GM19455 (cell line): ENCODE measurements around the gene ODAM.
"Not testable (repeated sequence)": the region's sequence is repeated elsewhere in the genome, so short reads cannot be mapped to it uniquely, and the experiment has no call there.

ENCODE experiments used
- ATAC-seq: cut with Tn5 transposase; IDR thresholded peaks from one replicate; pipeline ENCODE4 v1.9.1; 2021; ENCODE audit not compliant: unreplicated experiment

The ODAM gene

DNA sequence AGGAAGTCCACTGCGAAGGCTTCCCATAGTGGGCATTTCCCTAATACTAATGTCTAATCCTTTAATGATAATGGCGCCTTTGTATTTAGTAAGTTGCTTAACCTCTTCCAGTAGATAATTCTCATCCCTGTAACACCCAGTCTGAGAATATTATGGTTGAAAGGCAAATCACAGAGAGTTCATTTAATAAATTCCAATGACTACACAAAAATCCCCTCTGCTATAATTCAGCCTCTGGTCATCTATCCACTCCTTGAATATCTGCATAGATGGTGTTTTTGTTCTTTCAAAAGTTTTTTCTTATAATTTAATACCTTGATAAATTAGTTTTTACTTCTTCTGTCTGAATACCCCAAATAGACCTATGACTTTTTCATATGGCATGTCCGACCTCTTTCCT, 25.9 kb downstream of the ODAM start:
- not testable (repeated sequence) for ATAC-seq

DNA sequence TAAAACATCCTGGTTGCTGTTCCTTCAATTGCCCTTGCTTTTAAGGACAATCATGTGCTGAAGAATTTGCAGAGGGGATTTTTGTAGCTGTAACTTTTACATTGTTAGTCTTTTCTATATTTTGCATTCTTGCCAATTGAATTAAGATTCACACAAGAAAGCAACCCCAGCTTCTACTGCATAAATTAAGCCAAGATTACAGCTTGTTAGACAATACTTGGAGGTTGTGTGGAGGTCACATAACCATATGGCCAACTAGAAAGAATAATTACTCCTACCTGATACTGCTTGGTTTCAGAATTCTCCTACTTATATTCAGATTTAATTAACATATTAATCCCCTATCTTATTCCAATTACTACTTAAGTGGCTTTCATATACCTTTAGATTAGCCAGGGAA, 26.3 kb downstream of the ODAM start:
- not testable (repeated sequence) for ATAC-seq

DNA sequence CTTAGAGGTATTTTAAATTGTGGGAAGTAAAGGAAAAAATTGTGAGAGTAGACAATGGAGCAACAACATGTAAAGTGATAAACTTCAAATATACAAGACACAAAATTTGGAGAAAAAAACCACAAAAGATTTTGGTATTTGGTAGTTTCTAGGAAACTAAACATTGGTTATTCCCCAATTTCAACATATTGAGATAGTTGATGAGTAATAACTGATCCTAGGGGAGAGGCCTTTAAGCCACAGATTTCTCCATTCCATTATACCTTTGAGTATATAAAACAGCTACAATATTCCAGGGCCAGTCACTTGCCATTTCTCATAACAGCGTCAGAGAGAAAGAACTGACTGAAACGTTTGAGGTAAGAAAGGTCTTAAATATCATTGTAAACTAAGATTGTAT, 30.3 kb downstream of the ODAM start, which contains the start of gene FDCSP:
Gene FDCSP, plus strand, starts transcription at position 301 of the 400 bp plus-strand sequence. CDS start 5,071 bp downstream, outside the sequence.
- no peak for ATAC-seq

DNA sequence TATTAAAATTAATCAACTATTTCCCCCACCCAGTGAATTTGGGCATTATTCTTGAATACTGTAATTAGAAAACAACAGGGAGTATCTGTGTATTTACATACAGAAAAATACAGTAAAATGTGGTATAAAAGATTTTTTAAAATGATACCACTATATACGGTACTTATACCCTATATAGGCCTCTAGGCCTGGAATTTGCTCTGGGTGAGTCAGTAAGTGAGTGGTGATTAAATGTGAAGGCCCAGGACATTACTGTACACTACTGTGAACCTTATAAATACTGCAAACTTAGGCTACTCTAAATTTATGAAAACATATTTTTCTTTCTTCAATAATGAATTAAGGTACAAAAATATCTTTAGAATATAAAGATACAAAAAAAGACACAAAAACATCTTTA, 40.6 kb downstream of the ODAM start:
- ATAC-seq, result no peak

DNA sequence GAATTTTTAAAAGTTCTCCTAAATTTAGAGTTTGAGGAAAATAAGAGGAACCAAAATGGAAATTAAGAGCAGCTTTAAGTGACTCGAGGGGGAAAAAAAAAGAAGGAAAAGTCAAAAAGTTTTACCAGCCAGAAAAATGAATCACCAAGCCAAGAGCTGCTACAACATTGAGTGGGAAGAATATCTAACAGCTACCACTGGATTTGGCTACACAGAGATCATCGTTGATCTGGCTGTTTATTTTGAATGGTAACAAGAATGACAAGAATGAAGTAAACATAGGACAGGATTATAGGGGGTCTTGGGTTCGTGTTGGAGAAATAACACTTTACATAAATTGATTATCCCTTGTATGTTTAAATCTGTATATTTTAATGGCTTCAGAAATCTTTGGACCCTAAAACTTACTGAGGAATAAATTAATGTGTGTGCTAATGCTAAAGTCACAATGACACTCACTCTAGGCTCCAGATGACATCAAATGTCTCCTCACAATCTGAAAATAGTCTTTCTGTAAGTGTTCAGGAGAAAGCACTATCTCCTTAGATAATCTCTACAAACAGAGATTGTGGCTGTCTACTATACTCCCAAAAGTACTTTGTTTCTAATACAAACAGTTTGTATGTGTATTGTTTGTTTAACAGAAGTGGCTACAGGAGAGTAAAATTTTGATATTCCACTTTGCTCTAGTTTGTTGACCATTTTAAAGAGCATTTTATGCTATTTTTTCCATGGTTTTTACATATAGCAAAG, 43.8 kb downstream of the ODAM start:
- no peak for ATAC-seq

DNA sequence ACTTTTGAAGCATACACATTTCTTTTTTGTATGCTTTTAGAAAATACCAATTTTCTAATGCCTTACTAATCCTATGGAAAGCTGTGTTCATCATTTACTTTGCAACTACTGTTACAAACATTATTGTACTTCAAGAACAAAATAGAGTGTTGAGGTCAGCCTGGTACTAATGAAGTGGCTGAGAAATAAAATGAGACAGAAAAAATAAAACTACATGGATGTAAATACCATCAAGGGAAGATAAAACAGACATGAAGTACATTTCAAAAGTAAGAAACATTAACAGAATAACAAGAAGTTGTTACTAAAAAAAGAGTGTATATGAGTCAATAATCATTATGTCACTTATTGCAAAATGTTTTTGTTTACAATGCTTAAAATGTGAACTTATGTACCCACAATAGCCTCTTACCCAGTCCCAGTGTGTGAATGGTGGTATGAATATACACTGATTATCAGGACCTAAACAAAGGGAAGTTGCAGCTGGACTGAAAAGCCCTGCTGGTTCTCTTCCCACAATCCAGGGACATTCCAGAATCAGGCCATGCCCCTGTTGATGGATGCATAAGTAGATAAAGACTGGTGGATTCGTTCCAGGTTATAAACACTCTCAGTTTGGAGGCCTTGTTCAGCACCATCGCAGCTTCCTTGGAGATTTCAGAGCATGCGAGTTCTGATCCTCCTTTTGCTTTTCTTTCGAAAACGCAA, 44.5 kb downstream of the ODAM start:
- no peak for ATAC-seq

DNA sequence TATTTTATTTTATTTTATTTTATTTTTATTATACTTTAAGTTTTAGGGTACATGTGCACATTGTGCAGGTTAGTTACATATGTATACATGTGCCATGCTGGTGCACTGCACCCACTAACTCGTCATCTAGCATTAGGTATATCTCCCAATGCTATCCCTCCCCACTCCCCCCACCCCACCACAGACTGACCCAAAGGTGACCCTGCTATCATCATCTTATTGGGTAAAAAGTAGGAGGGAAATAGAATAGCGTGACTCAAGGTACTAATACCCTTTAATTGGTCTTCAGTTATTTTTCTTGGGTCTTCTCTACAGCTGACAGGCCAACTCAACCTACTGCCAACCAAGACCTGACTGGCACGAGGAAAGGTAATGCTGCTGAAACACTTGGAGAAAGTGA, 46.8 kb downstream of the ODAM start, which contains the start of gene CSN3:
Gene CSN3, plus strand, starts transcription at position 301 of the 400 bp plus-strand sequence. CDS start 2,223 bp downstream, outside the sequence.
- not testable (repeated sequence) for ATAC-seq

DNA sequence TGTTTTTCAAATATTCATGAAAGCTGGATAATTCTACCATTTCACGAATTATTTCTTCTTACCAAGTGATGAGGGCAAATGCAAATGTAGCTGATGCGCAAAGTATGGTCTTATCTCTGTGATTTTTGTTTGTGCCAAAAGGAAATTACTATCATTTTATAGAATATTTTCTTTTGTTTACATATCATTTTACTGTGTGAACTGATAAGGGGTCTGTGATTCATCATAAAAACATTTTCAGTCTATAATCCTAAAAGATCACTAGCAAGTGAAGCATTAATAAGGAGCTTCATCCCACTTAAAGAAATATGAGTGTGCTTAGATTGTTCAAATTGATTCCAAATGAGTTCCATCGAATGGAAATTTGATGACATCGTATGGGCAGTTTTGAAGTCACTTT, 47.6 kb downstream of the ODAM start:
- no peak for ATAC-seq

DNA sequence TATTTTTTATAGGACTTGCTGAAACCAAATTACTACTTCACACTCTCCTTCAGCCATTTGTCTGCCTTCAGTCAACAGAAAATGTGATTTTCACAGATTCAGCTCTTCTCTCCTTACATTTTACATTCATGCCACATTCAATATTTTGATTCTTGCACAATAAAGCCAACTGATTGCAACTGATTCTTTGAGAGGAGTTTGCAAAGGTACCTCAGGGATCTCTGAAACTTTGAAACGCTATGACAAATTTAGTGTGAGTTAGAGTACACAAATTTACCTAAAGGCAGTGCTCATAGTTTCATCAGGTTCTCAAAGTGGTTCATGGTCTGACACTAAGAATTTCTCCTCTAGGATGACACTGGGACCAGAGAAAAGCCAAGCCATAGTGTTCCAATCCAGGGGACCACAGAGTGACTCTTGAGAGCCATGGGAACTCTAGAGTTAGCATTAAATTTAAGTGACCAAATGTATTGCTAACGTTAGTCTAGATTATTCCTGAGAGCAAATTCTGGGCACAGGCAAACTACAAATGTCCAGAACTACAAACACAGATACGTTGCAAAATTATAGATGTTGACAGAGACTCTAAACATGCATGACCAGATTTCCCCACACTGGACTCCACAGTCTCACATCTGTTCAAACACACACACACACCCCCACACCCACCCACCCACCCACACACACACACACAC, 55.9 kb downstream of the ODAM start:
- no peak for ATAC-seq

DNA sequence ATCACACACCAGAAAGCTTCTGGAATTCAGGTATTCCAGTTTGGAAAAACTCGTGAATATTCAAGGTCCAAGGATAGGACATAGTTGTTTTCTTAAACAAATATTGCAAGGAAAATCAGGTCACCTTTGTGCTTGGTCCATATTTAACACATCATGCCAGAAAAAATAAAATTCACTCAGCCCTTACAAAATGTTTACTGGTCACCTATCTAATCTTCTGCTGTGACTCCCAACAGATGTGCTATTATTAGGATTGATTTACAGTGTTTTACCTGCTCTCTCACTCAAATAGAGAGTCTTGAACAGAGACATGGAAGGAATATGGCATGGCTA, 56.4 kb downstream of the ODAM start:
- no peak for ATAC-seq
